Spleen (tissue), 7 donors: ENCODE measurements around the gene RNF157.

Experiments
- POLR2AphosphoS5 ChIP-seq, 3 donors: sonication (generic); formaldehyde crosslinking; IDR thresholded peaks; one replicate each; pipeline ENCODE4 v1.5.1; 2017; ENCODE audit warnings: antibody characterized with exemption in 3 of 3
- TF ChIP-seq, protein P1 (sequence below), 11 experiments: fragments of 200-600 bp in 7 of 11; fragments of 450-650 bp in 4 of 11; sonication (generic) in 4 of 11; IDR thresholded peaks in 8 of 11; conservative IDR thresholded peaks in 3 of 11; 1 replicate in 7 of 11; 2 replicates in 4 of 11; pipeline versions ENCODE4 v1.4.0 to v1.8.0; 2016 to 2021; ENCODE audit warnings: antibody characterized with exemption in 11 of 11, inconsistent platforms in 4 of 11, mild to moderate bottlenecking in 1 of 11
- donor health status: DM: no; HTN: no; CAD: no; lungs with moderate emphysema.
- donor health status: DM: no; HTN: no; CAD: no.
- donor health status: DM: no; HTN: no; CAD: no.

DNA sequence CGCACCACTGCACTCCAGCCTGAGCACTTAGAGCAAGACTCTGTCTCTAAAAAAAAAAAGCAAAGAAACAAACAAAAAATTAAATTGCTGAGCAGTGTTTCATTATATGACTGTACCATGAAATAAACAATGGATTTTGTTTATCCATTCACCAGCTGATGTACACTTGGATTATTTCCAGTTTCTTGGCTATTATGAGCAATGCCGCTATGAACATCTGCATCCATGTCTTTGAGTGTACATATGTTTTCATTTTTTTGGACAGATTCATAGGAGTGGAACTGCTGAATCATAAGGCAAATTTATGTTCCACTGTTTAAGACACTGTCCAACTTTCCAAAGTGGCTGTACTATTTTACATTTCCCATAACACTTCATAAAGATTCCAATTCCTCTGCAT lies 8.0 kb downstream of the RNF157 start:
- TF ChIP-seq, protein P1, sequence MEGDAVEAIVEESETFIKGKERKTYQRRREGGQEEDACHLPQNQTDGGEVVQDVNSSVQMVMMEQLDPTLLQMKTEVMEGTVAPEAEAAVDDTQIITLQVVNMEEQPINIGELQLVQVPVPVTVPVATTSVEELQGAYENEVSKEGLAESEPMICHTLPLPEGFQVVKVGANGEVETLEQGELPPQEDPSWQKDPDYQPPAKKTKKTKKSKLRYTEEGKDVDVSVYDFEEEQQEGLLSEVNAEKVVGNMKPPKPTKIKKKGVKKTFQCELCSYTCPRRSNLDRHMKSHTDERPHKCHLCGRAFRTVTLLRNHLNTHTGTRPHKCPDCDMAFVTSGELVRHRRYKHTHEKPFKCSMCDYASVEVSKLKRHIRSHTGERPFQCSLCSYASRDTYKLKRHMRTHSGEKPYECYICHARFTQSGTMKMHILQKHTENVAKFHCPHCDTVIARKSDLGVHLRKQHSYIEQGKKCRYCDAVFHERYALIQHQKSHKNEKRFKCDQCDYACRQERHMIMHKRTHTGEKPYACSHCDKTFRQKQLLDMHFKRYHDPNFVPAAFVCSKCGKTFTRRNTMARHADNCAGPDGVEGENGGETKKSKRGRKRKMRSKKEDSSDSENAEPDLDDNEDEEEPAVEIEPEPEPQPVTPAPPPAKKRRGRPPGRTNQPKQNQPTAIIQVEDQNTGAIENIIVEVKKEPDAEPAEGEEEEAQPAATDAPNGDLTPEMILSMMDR (IDR thresholded peaks at IDR 0.05 in 8 of 11, conservative IDR thresholded peaks at IDR 0.05 in 3 of 11): no peak
- no peak for TF ChIP-seq POLR2AphosphoS5 (IDR thresholded peaks at IDR 0.05)
